Measurements from ENCODE around the gene THAP7.

The THAP7 gene

GRCh38 chr22:21001601-21002325, at the start of gene THAP7:
THAP7 (minus strand) TSS chr22:21002118; CDS start chr22:21001911, 207 bp downstream.
- no peak for TF ChIP-seq CTCF (IDR thresholded peaks at IDR 0.05)

GRCh38 chr22:21051145-21051830, 49.4 kb upstream of the THAP7 start:
- TF ChIP-seq CTCF (IDR thresholded peaks at IDR 0.05) = no peak

- TF ChIP-seq CTCF (IDR thresholded peaks at IDR 0.05) = no peak
Observed at GRCh38 chr22:21047730-21048129, 45.8 kb upstream of the THAP7 start.

- no peak for TF ChIP-seq CTCF (IDR thresholded peaks at IDR 0.05)
Observed at GRCh38 chr22:21047035-21047661, 45.2 kb upstream of the THAP7 start.

GRCh38 chr22:21045585-21046294, 43.8 kb upstream of the THAP7 start, which contains the start of gene LRRC74B:
LRRC74B (plus strand) TSS chr22:21045946; CDS start chr22:21045987, 41 bp downstream.
- TF ChIP-seq CTCF (IDR thresholded peaks at IDR 0.05) = no peak

GRCh38 chr22:21044931-21045584, 43.1 kb upstream of the THAP7 start:
- no peak for TF ChIP-seq CTCF (IDR thresholded peaks at IDR 0.05)

Measured in LNCAP (cell line).